HG03378 (cell line): ENCODE data around the gene SEMA4B.
"Not testable (repeated sequence)": the region's sequence is repeated elsewhere in the genome, so short reads cannot be mapped to it uniquely, and the experiment has no call there.

Source experiments
- ATAC-seq: cut with Tn5 transposase; IDR thresholded peaks from one replicate; pipeline ENCODE4 v1.9.1; 2021; ENCODE audit warnings: mild to moderate bottlenecking, moderate library complexity; ENCODE audit not compliant: unreplicated experiment

The SEMA4B gene

DNA sequence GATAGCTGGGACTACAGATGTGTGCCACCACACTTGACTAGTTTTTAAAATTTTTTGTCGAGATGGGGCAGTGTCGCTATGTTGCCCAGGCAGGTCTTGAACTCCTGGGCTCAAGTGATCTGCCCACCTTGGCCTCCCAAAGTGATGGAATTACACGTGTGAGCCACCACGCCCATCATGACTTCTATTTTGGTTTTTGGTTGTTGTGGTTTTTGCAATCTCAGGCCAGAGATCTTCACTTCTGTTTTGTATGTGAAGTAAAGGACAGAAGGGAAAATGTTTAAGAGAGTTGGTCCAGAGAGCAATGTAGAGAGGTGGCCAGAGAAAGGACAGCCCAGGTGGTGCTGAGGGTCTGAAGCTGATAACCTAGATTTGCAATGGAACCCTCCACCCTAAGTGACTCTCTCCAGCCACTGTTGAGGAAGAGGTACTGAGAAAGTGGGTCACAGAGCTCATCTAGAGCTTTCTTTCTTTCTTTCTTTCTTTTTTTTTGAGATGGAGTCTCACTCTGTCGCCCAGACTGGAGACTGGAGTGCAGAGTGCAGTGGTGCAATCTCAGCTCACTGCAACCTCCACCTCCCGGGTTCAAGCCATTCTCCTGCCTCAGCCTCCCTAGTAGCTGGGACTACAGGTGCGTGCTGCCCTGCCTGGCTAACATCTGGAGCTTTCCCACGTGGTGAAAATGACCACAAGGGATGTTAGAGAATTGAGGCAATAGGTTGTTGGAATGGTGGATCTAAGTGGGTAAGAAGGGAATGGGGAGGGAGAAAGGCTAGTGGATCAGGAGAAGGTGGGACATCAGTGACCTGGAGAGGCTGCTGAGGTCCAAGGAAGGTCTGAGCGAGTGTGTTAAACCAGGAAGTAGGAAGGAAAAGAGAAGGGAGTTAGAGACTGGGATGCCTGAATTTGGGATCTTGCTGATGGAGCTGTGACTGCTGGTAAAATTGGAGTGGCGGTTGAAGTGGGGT lies 22.4 kb upstream of the SEMA4B start:
- ATAC-seq, result no peak

DNA sequence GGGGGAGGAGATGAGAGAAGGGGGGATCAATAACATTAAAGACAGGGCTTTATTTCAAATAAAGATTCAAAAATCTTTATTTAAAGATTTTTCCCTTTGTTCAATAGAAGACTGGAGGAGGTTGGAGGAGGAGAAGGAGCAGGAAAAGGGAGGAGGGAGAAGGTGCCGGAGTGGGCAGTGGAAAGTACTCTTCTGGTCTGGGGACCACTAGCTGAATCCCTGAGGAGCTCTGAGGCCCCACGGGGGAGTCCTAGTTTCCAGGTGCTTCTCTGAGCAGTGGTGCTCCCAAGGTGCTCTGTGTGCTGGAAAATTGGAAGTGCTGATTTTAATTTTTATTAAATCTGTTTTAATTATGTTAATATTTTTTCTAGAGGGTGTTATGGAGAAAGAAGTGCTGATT lies 19.4 kb upstream of the SEMA4B start:
- ATAC-seq, result no peak

DNA sequence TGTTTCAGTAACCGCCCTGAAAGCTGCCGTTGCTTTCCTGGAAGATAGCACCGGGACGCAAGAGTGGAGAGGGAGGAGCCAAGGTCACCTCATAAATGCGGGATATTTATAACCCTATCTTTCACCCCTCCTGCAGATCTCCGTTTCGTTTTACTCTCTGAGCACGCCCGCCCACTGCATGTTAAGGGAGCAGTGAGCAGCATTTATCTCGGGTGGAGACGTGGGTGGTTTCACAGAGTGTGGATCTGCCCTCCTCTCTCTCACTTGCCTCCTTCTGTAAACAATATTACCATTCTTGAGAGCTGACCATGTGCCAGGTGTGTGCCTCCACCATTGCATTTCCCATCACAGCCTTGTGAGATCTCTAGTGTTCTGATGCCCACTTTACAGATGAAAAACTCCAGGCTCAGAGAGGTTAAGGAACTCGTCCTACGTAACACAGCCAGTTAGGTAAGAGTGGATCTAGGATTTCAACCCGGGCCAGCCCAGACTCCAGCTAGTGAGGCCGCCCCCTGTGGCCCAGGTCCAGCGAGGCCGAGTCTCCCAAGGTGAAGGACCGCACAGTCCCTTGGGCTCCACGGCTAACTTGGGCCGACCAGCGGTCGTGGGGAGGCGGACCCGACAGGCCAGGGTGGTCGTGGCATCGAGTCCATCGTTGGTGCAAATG lies 16.9 kb upstream of the SEMA4B start:
- peak; percentile 50 for ATAC-seq

DNA sequence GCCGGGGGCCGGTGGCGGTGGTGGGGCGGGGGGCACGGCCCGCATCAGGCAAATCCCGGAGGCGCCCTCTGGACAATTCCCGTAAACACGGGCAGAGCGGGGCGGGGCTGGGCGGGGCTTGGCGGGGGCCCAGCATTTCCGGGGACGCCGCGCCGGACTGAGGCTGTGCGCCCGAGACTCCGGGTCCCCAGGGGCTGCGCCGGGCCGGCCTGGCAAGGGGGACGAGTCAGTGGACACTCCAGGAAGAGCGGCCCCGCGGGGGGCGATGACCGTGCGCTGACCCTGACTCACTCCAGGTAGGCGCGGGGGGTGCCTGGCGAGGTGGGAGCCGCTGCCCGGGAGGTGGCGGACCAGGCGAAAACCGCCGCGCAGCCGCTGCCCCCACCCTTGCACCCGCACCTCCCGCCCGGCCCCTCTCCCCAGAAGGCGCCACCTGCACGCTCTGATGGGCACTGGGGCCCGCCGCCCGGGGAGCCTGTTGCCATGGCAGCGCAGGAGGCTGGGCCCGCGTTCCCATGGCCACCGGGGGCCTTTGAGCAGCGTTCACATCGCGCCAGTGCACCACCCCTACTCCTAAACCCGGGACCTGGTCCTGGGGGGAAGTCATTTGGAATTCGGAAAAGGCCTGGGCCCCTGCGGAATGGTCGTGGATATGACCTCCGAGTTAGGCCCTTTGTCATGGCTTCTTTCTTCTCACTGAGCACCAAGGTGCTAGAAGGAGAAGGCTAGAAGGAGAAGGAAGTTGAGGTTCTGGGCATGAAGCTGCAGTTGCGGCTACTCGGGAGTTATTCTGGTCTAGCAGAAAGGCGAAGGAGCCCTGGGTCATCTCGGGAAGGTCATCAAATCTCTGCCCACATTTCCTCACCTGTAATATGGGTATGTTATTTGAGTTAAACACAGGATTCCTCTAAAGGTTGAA lies 16.1 kb upstream of the SEMA4B start:
- no peak for ATAC-seq

DNA sequence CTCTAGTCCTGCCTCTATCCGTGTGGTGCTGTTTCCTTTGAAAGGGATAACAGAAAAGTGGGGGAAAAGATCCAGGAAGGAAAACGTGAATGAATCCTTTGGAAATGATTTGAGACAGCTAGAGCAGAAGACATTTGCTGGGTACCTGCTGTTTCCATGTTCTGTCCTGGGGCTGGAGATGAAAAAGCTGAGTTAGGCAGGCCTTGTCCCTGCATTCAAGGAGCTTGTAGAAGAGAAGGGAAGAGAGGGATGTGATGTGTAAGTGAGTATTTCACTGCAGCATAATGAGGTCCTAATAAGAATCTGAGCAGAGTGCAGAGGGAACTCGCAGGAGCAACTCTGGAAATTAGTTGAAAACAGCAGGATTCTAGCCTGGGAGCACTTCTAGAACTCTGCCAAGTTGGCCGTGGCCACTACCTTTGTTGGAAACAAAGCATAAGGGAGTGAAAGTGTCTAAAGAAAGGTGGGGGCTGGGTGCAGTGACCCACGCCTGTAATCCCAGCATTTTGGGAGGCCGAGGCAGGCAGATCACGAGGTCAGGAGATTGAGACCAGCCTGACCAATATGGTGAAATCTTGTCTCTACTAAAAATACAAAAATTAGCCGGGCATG lies 13.8 kb upstream of the SEMA4B start:
- ATAC-seq, result no peak

DNA sequence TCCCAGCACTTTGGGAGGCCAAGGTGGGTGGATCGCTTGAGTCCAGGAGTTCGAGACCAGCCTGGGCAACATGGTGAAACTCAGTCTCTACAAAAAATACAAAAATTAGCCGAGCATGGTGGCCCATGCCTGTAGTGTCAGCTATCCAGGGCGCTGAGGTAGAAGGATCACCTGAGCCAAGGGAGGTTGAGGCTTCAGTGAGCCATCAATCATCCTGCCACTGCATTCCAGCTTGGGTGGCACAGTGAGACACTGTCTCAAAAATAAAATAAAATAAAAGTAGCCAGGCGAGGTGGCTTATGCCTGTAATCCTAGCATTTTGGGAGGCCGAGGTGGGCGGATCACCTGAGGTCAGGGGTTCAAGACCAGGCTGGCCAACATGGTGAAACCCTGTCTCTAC lies 13.1 kb upstream of the SEMA4B start:
- ATAC-seq, result not testable (repeated sequence)

DNA sequence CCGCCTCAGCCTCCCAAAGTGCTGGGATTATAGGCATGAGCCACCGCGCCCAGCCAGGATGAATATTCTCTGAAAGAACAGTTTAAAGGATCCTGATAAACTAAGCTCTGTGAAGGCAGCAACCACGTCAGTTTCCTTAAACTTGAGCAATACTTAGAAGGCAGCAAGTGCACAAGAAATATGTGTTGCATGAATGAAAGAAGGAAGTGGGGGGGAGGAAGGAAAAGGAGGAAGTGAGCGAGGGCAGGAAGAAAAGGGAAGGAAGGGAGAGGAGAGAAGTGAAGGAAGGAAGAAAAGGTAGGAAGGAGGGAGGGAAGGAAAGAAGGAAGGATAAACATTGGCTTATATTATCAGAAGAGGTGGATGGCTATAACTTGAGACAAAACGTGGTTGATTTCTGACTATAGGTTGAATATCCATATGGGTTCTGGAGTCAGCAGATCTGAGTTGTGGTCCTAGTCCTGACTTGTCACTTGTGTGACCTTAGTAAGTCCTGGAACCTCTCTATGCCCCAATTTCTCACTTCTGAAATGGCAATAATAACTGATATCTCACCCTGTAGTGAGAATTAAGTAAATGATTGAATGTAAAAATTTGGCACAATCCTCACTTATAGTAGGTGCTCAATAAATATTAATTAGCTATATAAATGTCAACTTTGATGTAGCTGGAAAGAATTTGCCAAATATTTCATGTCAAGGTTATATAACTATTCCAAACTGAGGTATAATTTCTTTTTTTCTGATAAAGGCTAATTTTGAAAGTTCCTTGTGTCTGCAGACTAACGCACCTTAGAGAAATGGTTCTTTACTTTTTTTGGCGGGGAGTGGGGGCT lies 12.0 kb upstream of the SEMA4B start:
- ATAC-seq, result no peak

DNA sequence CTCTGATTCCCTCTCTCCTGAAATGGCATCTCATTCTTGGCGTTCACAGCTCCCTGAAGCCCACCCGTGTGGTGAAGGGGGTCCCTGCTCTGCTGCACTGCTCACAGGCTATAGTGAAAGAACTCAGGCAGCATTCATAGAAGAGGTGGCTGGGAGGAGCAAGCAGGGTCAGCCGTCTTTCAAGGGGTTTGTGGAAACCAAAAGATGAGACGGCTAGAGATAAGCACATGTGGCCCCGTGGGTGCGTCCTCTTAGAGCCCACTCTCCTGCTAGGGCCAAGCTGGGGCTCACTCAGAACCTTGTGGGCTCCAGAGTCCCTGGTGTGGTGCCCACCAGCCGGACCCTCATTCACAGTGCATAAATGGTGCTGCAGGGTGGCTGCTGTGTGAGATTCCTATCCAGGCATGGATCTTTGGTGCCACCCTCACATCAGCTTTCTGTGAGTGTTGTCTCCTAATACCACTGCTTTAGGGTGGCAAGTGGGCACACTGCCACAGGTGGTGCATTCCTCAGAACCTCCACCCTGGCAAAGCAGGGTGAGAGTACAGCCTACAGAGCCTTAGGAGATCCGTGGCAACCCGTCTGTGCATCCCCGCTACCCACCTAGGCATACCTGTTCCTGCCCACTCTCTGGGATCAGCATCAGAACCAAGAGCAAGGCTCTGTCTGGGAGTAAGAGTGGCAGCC lies 11.2 kb upstream of the SEMA4B start:
- ATAC-seq, result no peak

DNA sequence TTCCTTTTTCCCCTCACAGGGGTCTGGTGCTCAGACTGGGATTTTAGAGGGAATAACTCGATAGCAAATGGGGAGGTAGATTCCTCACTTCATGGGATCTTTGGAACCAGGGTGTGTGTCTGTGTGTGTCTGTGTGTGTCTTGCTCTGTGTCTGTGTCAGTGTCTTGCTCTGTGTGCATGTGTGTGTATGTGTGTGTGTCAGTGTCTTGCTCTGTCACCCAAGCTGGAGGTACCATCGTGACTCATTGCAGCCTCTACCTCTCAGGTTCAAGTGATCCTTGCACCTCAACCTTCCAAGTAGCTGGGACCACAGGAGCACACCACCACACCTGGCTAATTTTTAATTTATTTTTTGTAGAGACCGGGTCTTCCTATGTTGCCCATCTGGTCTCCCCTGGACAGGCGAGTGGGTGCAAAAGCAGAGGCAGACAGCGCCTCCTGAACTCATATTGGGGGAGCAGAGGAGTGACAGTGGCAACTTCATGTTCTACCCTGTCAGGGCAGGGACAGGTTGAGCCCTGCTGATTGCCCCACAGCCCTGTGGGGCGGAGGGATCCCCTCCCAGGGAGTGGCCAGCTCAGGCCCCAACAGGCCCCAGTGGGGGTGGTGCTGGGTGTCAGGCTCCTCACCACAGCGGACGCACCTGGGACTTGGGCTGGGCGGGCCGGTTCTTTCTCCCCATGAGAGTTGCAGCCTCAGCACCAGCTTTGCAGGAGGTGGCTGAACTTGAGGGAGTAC lies 10.4 kb upstream of the SEMA4B start:
- no peak for ATAC-seq

DNA sequence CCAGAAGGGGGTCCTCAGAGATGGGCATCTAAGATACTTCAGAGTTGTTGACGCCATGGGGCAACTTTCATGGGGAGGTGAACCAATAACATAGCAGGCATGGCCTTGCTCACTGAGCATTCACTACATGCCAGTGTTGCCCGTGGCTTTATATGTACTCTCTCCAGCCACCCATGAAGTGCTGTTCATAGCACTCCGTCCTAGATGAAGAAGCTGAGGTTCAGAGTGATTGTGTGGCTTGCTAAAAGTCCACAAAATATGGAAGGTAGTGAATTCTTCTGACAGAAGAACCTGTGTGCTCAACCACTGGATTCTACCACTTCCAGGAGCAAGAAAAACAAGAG lies 9.8 kb upstream of the SEMA4B start:
- no peak for ATAC-seq

DNA sequence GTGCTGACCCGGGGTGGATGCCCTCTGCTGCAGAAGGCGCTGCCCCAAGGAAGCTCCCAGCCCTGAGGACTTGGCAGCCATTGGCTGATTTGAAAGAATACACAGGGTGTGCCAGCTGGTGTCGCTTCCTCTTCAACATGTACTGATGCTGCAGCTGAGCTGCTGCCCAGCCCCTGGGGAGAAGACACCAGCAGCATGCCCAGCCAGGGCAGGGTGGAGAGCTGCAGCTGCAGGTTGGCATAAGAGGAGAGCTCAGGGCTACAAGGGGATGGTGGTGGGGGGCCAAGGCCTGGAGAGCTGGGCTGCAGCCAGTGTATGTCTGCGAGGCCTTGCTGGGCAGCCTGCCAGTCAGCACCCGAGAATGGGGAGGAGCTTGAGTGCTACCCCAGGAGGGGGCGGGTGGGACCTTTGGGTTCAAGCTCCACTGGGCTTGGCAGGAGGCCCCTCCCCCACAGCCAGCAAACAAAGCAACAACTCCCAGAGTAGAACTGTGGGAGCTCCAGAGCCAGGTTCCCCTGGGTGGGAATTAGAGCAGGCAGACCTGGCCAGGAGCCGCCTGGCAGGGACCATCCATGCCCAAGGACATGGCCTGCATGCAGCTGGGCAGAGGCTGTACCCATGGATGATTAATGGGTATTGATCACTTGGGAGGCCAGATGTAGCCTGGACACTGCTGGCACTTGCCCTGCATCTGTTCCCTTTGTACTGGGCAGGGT lies 9.2 kb upstream of the SEMA4B start:
- peak; percentile 66 for ATAC-seq

DNA sequence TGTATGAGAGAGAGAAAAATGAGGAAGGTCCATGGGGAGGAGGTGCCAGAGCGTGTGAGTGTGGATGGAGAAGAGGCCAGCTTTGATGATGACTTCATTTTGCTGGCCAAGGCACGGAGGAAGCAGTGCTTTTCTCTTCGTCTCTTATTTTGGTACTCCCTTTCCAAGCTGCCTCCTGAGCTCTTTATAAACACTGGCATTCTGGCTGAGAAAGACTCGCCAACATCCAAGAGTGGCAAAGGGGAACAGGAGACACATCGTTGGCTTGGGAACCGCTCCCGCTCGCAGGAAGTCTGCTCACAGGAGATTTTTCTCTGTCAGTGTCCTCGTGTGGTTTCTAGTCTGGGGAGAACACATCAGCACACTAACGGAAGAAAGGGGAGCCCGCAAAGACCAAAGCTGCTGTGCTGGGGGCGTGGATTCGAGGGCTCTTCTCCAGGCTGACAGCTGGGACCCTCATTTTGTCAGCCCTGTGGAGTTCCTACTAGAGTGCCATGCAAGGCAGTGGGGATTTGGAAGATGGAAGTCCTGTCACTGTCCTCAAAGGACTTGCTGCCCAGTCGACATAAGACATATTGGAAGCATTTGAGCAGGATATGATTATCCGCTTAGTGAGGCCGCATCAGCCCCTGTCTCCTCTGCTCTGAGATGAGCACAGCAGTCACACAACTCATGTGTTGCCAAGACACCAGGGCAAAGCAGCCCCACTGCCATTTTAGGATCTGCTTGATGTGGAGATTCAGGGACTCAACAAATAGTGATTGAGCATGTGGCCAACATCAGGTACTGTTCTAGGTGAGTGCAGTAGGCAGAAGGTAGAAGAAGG lies 8.0 kb upstream of the SEMA4B start:
- no peak for ATAC-seq

DNA sequence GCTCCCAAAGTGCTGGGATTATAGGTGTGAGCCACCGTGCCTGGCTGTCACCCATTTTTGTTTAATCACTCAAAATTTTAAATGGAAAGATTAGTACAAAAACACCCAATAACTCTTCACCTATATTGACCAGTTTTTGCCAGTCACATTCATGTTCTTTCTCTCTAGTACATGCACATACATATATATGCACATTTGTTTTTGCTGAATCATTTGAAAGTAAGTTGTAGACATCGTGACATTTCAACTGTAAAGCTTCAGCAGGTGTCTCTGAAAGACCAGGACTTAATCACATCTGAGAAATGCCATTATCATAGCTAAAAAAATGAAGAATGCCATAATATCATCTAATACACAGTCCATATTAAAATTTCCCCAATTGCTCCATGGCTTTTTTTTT lies 6.5 kb upstream of the SEMA4B start:
- no peak for ATAC-seq

DNA sequence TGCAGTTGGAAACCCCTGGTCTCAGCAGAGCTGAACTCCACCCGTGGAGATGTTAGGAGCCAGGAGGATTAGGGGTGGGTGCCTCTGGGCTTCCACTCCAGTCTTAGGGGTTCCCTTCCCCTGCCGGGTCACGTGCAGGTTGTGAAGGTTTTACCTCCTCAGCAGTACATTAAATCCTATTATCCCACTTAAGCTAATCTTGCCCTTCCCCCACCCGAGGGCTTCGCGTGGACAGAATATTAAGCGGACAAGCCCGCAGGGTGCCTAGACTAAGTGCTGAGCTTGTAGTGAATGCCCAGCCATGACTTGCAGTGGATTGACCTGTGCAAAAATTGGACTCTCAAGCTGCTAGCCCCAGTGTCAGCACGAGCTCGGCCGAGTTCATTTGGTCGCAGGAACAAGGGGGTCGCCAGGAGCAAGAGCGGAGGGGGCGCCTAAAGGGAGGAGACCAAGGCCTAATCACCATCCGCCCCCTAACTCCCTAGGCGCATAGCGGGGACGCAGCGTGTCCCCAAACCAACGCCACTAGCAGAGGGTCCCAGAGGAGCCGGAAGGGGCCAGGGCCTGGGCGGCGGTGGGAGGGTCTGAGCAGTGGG lies 498 bp upstream of the SEMA4B start:
- no peak for ATAC-seq

DNA sequence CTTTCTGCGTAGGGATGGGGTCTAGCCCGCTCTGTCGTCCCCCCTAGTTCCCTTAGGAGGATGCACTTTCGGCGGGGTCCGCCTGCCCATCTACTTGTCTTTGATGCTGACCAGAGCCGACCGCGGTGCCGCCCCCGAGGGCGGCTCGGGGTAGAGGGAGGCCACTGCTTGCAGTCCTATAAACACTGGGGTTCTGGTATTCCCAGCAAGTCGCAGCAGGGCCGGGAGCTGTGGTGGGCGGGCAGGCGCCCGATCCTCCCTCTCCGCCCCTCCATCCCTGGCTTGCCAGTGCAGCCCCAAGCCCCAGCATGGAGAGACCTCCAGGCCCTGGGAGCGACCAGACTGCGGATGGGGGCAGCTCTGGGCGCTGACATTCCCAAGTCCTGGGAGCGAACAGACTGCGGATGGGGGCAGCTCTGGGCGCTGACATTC lies 830 bp downstream of the SEMA4B start:
- ATAC-seq, result no peak

DNA sequence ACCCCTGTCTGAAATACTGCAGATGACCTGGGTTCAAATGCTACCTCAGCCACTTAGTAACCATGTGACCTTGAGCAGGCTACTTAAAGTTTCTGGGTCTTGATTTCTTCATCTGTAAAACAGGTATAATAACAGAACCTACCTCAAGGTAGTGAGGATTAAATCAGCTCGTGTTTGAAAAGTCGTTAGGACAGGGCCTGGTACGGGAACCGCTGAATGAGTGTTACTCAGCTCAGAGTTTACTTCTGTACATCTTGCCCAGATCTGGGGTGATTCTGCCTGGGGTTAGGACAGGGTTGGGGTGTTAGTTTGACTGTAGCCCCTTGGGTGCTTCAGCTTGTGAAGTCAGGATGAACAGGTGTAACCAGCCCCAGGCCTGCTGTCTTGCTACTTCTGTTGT lies 1.8 kb downstream of the SEMA4B start:
- ATAC-seq, result no peak

DNA sequence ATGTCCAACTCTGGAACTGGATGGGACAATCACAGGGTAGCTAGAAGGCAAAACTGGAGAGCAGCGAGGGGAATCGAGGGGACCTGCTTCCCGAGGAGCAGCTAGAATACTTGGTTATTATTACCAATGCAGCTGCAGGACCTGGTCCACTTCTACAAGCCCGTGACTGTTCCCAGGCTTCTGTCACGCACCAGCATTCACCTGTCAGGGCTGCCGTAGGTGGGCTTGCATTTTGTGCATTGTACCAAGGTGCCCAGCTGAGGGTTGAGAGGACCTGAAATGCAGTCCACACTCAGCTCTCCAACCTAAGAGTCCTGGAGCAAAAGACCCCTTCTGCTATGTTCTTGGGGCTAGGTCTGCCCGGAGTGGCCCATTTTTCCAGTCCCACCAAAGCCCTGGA lies 2.3 kb downstream of the SEMA4B start:
- ATAC-seq, result no peak
